B cell (primary cell): ENCODE data around the gene PUDP. TPM values are rescaled to one million over a fixed set of nuclear protein-coding genes. Genes with fewer than 3 reads are reported as not detected.

Source experiments
- ATAC-seq: fragments of 200-7000 bp; cut with Tn5 transposase; one replicate; pipeline ENCODE4 v1.10.0; 2021; ENCODE audit warnings: low read depth, mild to moderate bottlenecking, moderate number of reproducible peaks, moderate library complexity
- CTCF ChIA-PET: fragments of 350-600 bp; sonication (Branson Sonifier 250); formaldehyde crosslinking; loops from one replicate; lab custom pipeline; 2021; ENCODE audit warnings: antibody characterized with exemption, inconsistent platforms; lab: Charles Lee
- POLR2A ChIA-PET: fragments of 350-600 bp; sonication (Branson Sonifier 250); formaldehyde crosslinking; loops from one replicate; lab custom pipeline; 2021; ENCODE audit warnings: antibody characterized with exemption; lab: Charles Lee
- DNase-seq: peaks from one replicate; pipeline ENCODE4 v3.0.0; 2013
- H2AFZ ChIP-seq: 2 replicates; pipeline ENCODE4 v1.6.1; 2012; ENCODE audit warnings: mild to moderate bottlenecking, low read depth, low read length; ENCODE audit not compliant: insufficient read depth, poor library complexity, severe bottlenecking
- H3K27ac ChIP-seq, 2 donors: 1 replicate in 1 of 2; 2 replicates in 1 of 2; pipeline ENCODE4 v1.5.1; 2012 to 2013; ENCODE audit warnings: low read length in 2 of 2, mild to moderate bottlenecking in 2 of 2, moderate library complexity in 1 of 2
- H3K27me3 ChIP-seq, 4 experiments: fragments of 200-600 bp in 1 of 4; sonication (generic) in 1 of 4; replicated peaks in 1 of 4; 1 replicate in 2 of 4; 2 replicates in 2 of 4; pipeline versions ENCODE4 v1.6.1 to v1.7.0; 2013 to 2016; ENCODE audit warnings: low read length in 3 of 4, mild to moderate bottlenecking in 2 of 4, mixed read lengths in 1 of 4, moderate library complexity in 1 of 4; ENCODE audit not compliant: insufficient read depth in 4 of 4, control insufficient read depth in 3 of 4; ENCODE audit errors: control extremely low read depth in 1 of 4
- H3K36me3 ChIP-seq, 2 experiments: replicated peaks in 1 of 2; 1 replicate in 1 of 2; 2 replicates in 1 of 2; pipeline versions ENCODE4 v1.6.1 to v1.7.1; 2013; ENCODE audit warnings: low read length in 1 of 2; ENCODE audit not compliant: insufficient read depth in 2 of 2, control insufficient read depth in 1 of 2; ENCODE audit errors: control extremely low read depth in 1 of 2, extremely low read depth in 1 of 2
- H3K4me1 ChIP-seq, 2 donors: fragments of 200-600 bp in 1 of 2; sonication (generic) in 1 of 2; 1 replicate in 1 of 2; 2 replicates in 1 of 2; pipeline versions ENCODE4 v1.5.1 to v1.6.1; 2013 to 2017; ENCODE audit warnings: low read length in 2 of 2; ENCODE audit not compliant: control insufficient read depth in 2 of 2, insufficient read depth in 2 of 2
- H3K4me2 ChIP-seq: replicated peaks from 2 replicates; pipeline ENCODE3; 2012; ENCODE audit warnings: mild to moderate bottlenecking, low read depth, low read length; ENCODE audit not compliant: poor library complexity, severe bottlenecking
- H3K4me3 ChIP-seq, 5 experiments: fragments of 200-600 bp in 1 of 5; sonication (generic) in 1 of 5; 1 replicate in 3 of 5; 2 replicates in 2 of 5; pipeline versions ENCODE4 v1.5.1 to v1.7.0; 2011 to 2016; ENCODE audit warnings: low read length in 4 of 5, mild to moderate bottlenecking in 4 of 5, low read depth in 2 of 5, control low read depth in 1 of 5, moderate library complexity in 1 of 5; ENCODE audit not compliant: insufficient read depth in 1 of 5; ENCODE audit errors: control extremely low read depth in 1 of 5, extremely low read depth in 1 of 5
- H3K79me2 ChIP-seq: fragments of 200-600 bp; sonication (generic); one replicate; pipeline ENCODE4 v1.6.0; 2016; ENCODE audit warnings: low read length; ENCODE audit not compliant: control insufficient read depth, insufficient read depth
- H3K9ac ChIP-seq: fragments of 200-600 bp; sonication (generic); 2 replicates; pipeline ENCODE4 v1.6.1; 2017; ENCODE audit warnings: mild to moderate bottlenecking, low read length, moderate library complexity
- H3K9me3 ChIP-seq, 3 donors: one replicate each; pipeline versions ENCODE4 v1.6.1 to v1.7.1; 2013; ENCODE audit warnings: low read length in 2 of 3; ENCODE audit not compliant: control insufficient read depth in 2 of 3, insufficient read depth in 1 of 3; ENCODE audit errors: control extremely low read depth in 1 of 3
- H4K20me1 ChIP-seq: 2 replicates; pipeline ENCODE4 v1.6.0; 2012; ENCODE audit warnings: mild to moderate bottlenecking, low read length; ENCODE audit not compliant: insufficient read depth, control insufficient read depth, poor library complexity, severe bottlenecking
- H3K27ac Mint-ChIP-seq: one replicate; pipeline ENCODE4 v1.8.0; 2021; ENCODE audit warnings: mixed read lengths
- H3K27me3 Mint-ChIP-seq: one replicate; pipeline ENCODE4 v1.8.0; 2021; ENCODE audit warnings: mixed read lengths
- H3K4me1 Mint-ChIP-seq: one replicate; pipeline ENCODE4 v1.8.0; 2021; ENCODE audit warnings: mixed read lengths
- H3K4me3 Mint-ChIP-seq: one replicate; pipeline ENCODE4 v1.8.0; 2021; ENCODE audit warnings: mixed read lengths
- H3K9me3 Mint-ChIP-seq: one replicate; pipeline ENCODE4 v1.8.0; 2022; ENCODE audit warnings: mixed read lengths; ENCODE audit not compliant: insufficient read depth
- CTCF ChIP-seq: fragments of 200-600 bp; IDR thresholded peaks from one replicate; pipeline ENCODE4 v1.8.0; 2022; ENCODE audit warnings: antibody characterized with exemption, mild to moderate bottlenecking
- EZH2 ChIP-seq: IDR thresholded peaks from 2 replicates; pipeline ENCODE4 v1.6.1; 2012; ENCODE audit warnings: borderline replicate concordance, low read depth, mild to moderate bottlenecking, moderate library complexity, low read length; ENCODE audit not compliant: insufficient read depth, poor library complexity, severe bottlenecking
- WGBS: methylation state at CpG from one replicate; pipeline ENCODE4 v1.1.5; 2013; ENCODE audit warnings: missing lambda C conversion rate; ENCODE audit not compliant: insufficient coverage; 5-methylcytosine and 5-hydroxymethylcytosine counted together
- intact Hi-C: fragments of 100-400 bp; cut with micrococcal nuclease; formaldehyde crosslinking; loops from one replicate; pipeline ENCODE4 v1.10.0; 2022
- polyA plus RNA-seq: library from polyadenylated mRNA; depleted of rRNA; stranded (reverse); fragments of >200 nt; gene quantifications from 2 replicates; pipeline ENCODE4 v1.2.3, GENCODE V29; 2012
- total RNA-seq, 2 donors: library from RNA; stranded (reverse); fragments of 120-200 nt in 1 of 2; gene quantifications; 1 replicate in 1 of 2; 2 replicates in 1 of 2; pipeline versions ENCODE4 v1.2.3 to v1.2.4, GENCODE V29; 2013 to 2022

Gene PUDP
- total and polyA plus RNA-seq, 2 donors (not counting 1 experiment from before 2014, with no cell fraction given): 12.8 to 14.1 TPM

- Mint-ChIP-seq H3K27ac (peak overlapping the region; percentile 67), H3K4me1 (peaks cover 32% of the 10 kb centered on the region), H3K27me3 (no peaks in the 10 kb centered on the region), H3K9me3 (no peaks in the 10 kb centered on the region), H3K4me3 (no peak overlapping the region)
- no peak overlapping the region for H2AFZ ChIP-seq
- intact Hi-C loops: no loop called here
- peaks cover 6% of the 10 kb centered on the region for H4K20me1 ChIP-seq
- peaks cover 24% of the 10 kb centered on the region for H3K79me2 ChIP-seq
- DNase-seq: no peak
- ATAC-seq: no peak
- no peak overlapping the region for H3K4me2 ChIP-seq
- H3K4me3 ChIP-seq: no peak overlapping the region
- no peak overlapping the region for H3K9ac ChIP-seq
- no peak overlapping the region for H3K27ac ChIP-seq
- CTCF ChIA-PET: no interaction called here
- 100% methylated on average over 3 of the region's 6 CpGs for WGBS
- H3K4me1 ChIP-seq: peaks cover 16 to 18% of the 10 kb centered on the region in 2 donors
- no peaks in the 10 kb centered on the region for H3K9me3 ChIP-seq
- no peaks in the 10 kb centered on the region for H3K27me3 ChIP-seq
- POLR2A ChIA-PET: no interaction called here
- H3K36me3 ChIP-seq: peaks cover 0 to 11% of the 10 kb centered on the region in 2 experiments
- TF ChIP-seq EZH2 (no peak), CTCF (no peak)
Measured at GRCh38 chrX:7093305-7093704, 54.6 kb downstream of the PUDP start.

- intact Hi-C loops: no loop called here
- peak overlapping the region; percentile 67 for H3K27ac Mint-ChIP-seq
- no CpG with 5 or more reads among the region's 4 CpGs for WGBS
- Histone ChIP-seq H3K4me3 (no peak overlapping the region), H3K27ac (no peak overlapping the region), H3K9ac (no peak overlapping the region), H3K4me1 (peaks cover 18 to 20% of the 10 kb centered on the region in 2 donors), H3K79me2 (peaks cover 16% of the 10 kb centered on the region), H3K27me3 (no peaks in the 10 kb centered on the region), H3K36me3 (peaks cover 0 to 5% of the 10 kb centered on the region in 2 experiments), H2AFZ (no peak overlapping the region), H3K9me3 (no peaks in the 10 kb centered on the region), H3K4me2 (no peak overlapping the region), H4K20me1 (no peaks in the 10 kb centered on the region)
- TF ChIP-seq CTCF (no peak), EZH2 (no peak)
- POLR2A ChIA-PET: no interaction called here
- DNase-seq: no peak
- ATAC-seq: no peak
- H3K9me3 Mint-ChIP-seq: no peaks in the 10 kb centered on the region
- CTCF ChIA-PET: no interaction called here
- peaks cover 37% of the 10 kb centered on the region for H3K4me1 Mint-ChIP-seq
- no peaks in the 10 kb centered on the region for H3K27me3 Mint-ChIP-seq
- no peak overlapping the region for H3K4me3 Mint-ChIP-seq
Measured at GRCh38 chrX:7092543-7092942, 55.4 kb downstream of the PUDP start.
